HG03196 (cell line): ENCODE results near the gene CCL4L2.
"Not testable (repeated sequence)": the region's sequence is repeated elsewhere in the genome, so short reads cannot be mapped to it uniquely, and the experiment has no call there.

ENCODE experiments used
- ATAC-seq: cut with Tn5 transposase; IDR thresholded peaks from one replicate; pipeline ENCODE4 v1.9.1; 2021; ENCODE audit not compliant: unreplicated experiment

Gene CCL4L2

DNA sequence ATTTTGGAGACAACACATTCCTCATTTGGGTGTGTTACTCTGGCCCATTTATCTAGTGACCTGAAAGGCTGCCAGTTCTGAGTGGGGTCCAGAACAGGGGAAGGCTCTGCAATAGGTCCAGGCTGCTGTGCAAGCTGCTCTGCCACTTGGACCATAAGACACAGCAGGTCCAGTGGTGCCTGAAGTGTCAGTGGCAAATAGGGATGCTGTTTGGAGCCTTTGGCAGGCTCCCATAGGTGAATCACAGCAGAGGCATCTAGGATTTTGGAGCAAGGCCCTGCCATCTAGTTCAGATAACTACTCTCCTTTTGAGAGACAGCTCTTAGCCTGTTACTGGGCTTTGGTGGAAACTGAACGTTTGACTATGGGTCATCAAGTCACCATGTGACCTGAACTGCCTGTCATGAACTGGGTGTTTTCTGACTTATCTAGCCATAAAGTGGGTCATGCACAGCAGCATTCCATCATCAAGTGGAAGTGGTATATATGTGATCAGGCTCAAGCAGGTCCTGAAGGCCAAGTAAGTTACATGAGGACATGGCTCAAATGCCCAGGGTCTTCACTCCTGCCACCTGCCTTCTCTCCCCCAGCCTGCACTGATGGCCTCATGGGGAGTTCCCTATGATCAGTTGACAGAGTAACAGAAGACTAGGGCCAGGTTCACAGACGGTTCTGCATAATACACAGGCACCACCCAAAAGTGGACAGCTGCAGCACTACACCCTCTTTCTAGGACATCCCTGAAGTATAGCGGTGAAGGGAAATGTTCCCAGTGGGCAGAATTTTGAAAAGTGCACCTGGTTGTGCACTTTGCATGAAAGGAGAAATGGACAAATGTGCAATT is 10.1 kb downstream of the CCL4L2 start:
- not testable (repeated sequence) for ATAC-seq

DNA sequence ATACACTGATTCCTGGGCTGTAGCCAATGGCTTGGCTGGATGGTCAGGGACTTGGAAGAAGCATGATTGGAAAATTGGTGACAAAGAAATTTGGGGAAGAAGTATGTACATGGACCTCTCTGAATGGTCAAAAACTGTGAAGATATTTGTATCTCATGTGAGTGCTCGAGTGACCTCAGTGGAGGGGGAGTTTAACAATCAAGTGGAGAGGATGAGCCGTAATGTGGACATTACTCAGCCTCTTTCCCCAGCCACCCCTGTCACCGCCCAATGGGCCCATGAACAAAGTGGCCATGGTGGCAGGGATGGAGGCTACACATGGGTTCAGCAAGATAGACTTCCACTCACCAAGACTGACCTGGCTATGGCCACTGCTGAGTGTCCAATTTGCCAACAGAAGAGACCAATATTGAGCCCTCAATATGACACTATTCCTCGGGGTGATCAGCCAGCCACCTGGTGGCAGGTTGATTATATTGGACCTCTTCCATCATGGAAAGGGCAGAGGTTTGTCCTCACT is 10.8 kb downstream of the CCL4L2 start:
- not testable (repeated sequence) for ATAC-seq

DNA sequence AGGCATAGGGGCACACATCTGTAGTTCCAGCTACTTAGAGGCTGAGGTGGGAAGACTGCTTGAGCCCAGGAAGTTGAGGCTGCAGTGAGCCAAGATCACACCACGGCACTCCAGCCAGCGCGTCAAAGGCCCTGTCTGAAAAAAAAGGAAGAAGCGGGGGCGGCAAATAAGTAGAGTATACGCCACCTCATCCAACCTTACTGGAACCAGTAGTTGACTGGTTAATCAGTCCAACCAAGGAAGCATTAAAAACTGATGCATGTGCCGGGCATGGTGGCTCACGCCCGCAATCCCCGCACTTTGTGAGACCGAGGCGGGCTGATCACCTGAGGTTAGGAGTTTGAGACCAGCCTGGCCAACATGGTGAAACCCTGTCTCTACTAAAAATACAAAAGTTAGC is 12.1 kb downstream of the CCL4L2 start:
- not testable (repeated sequence) for ATAC-seq

DNA sequence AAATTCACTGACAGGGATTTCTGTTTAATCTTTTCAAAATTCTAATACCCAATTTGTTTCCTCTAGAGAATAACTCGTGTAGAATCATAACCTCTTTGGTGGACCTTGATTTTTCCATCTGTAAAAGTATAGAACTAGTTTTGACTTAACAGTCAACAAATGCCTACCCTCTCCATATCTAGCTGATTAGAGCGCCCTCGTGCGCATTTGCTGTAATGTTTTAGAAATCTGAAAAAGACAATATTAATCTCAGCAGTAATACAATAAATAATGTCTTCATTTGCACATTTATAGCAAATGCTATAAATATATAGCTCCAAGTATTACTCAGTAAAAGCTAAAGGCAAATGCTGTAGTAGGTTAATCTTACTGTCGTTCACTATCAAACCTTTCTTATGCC is 18.8 kb downstream of the CCL4L2 start:
- ATAC-seq = not testable (repeated sequence)

DNA sequence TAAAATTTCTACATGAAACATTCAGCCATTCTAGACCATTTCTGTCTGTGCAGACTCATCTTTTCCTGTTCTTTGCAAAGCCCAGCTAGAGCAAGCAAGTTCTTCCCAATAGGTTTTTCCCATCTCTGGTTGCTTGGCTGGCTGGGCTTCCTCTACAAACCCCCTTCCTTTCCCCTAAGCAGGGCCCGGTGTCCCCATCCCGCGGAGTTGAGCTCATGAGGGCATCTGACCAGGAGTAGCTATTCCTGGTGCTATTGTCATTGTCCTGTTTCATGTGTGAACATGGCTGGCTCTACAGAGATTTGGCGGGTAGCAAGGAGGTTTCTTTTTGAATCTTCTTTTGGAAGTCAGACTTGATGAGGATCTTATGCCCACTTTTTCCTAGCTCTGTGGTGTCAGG is 31.2 kb downstream of the CCL4L2 start:
- not testable (repeated sequence) for ATAC-seq
